ENCODE results near the gene CYBRD1.

The CYBRD1 gene

DNA sequence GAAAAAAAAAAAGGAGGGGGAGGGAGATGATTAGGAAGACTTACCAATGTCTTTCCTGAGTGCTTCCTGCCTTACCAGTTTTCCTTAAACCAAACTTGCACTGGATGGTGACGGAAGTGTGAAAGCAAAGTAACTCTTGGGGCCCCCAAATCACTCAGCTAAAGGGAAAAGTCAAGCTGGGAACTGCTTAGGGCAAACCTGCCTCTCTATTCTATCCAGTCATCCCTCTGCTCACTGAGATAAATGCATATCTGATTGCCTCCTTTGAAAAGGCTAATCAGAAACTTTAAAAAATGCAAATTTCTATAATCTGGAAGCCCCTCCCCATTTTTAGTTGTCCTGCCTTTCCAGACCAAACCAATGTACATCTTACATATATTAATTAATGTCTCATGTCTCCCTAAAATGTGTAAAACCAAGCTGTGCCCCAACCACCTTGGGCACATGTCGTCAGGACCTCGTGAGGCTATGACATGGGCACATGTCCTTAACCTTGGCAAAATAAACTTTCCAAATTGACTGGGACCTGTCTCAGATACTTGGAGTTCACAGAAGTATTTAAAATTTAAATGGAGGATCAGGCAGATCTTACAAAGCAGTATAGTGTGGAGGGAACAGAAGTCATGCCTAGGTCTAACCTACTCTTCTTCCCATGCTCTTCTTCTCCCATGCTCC lies 7.2 kb upstream of the CYBRD1 start:
- Histone ChIP-seq H3K4me1 (ENCODE audit: control insufficient read depth, insufficient read depth, low read length, poor library complexity, severe bottlenecking) (peaks cover 14% of the 10 kb centered on the region), H3K27ac (ENCODE audit: low read depth, low read length, severe bottlenecking) (no peak overlapping the region), H3K4me3 (ENCODE audit: extremely low read depth, insufficient read depth, low read length, poor library complexity, severe bottlenecking) (no peak overlapping the region), H3K9me3 (ENCODE audit: control insufficient read depth, low read length) (peaks cover 4% of the 10 kb centered on the region), H3K36me3 (ENCODE audit: control insufficient read depth, insufficient read depth, low read length) (no peaks in the 10 kb centered on the region)
- 96 to 100% methylated on average over 2 of the region's 3 CpGs for WGBS, 2 experiments (ENCODE audit: insufficient coverage in 2 of 2)

DNA sequence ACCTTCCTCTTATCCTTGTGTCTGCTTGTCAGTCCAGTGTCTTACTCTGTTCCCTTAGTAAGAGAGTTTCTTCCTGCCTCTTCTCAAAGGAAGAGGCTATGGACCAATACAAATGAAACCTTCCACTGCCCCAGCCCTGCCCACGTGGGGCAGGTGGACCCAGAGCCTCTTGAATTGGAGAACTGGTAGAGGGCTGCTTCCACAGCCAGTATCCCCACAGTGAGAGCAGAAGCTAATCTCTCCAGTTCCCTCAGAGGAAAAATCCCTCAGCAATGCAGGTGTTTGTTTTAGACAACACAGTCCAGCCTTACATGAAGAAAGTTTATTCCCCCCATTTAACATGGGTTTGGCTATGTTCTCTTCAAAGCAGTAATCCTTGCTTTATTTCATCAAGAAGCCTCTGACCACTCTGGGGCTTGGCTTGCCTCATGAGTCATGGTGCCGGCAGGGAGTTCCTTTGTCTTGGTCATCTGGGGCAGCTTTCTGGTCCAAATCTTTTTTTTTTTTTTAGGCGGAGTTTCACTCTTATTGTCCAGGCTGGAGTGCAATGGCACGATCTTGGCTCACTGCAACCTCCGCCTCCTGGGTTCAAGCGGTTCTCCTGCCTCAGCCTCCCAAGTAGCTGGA lies 6.5 kb upstream of the CYBRD1 start:
- Histone ChIP-seq H3K36me3 (ENCODE audit: control insufficient read depth, insufficient read depth, low read length) (no peaks in the 10 kb centered on the region), H3K4me3 (ENCODE audit: extremely low read depth, insufficient read depth, low read length, poor library complexity, severe bottlenecking) (no peak overlapping the region), H3K4me1 (ENCODE audit: control insufficient read depth, insufficient read depth, low read length, poor library complexity, severe bottlenecking) (peaks cover 18% of the 10 kb centered on the region), H3K27ac (ENCODE audit: low read depth, low read length, severe bottlenecking) (no peak overlapping the region), H3K9me3 (ENCODE audit: control insufficient read depth, low read length) (peaks cover 4% of the 10 kb centered on the region)
- WGBS, 2 experiments (ENCODE audit: insufficient coverage in 2 of 2) = 83% methylated on average over 1 to 2 of the region's 6 CpGs

DNA sequence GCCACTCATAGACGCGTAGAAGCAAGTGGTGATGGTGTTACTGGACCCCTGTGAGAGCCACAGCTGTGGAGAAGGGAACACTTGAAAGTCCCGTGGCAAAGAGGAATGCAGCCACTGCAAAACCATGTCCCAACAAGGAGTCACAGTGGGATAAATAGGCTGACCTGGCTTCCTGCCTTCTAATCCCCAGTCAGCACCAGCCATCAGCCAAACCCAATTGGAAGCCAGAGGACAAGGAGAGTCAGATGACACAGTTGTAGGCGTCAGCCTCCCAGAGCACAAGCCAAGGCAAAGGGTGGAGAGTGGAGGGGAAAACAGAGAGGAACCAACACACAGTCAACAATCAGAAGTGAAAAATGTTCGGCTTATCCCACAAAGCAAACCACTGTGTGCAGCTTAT lies 5.5 kb upstream of the CYBRD1 start:
- no peak overlapping the region for H3K27ac ChIP-seq (ENCODE audit: low read depth, low read length, severe bottlenecking)
- WGBS, 2 experiments (ENCODE audit: insufficient coverage in 2 of 2) = 94 to 95% methylated on average over 5 of the region's 5 CpGs
- H3K4me1 ChIP-seq (ENCODE audit: control insufficient read depth, insufficient read depth, low read length, poor library complexity, severe bottlenecking) = peaks cover 27% of the 10 kb centered on the region
- peaks cover 4% of the 10 kb centered on the region for H3K9me3 ChIP-seq (ENCODE audit: control insufficient read depth, low read length)
- no peak overlapping the region for H3K4me3 ChIP-seq (ENCODE audit: extremely low read depth, insufficient read depth, low read length, poor library complexity, severe bottlenecking)
- H3K36me3 ChIP-seq (ENCODE audit: control insufficient read depth, insufficient read depth, low read length) = no peaks in the 10 kb centered on the region

DNA sequence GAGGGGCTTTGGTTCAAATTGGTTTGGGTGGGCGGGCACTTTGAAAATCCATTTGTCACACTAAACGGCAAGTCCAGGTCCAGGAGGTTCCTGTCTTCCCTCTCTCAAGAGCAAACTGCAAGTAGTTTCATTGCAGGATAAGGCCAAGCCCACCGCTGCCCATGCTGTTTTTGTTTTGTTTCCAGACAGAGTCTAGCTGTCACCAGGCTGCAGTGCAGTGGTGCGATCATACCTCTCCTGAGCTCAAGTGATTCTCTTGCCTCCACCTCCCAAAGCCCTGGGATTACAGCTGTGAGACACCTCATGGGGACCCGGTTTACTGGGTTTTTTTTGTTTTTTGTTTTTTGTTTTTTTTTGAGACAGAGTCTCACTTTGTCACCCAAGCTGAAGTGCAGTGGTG lies 1.8 kb upstream of the CYBRD1 start:
- H3K4me1 ChIP-seq (ENCODE audit: control insufficient read depth, insufficient read depth, low read length, poor library complexity, severe bottlenecking) = peaks cover 17% of the 10 kb centered on the region
- H3K9me3 ChIP-seq (ENCODE audit: control insufficient read depth, low read length) = peaks cover 4% of the 10 kb centered on the region
- H3K4me3 ChIP-seq (ENCODE audit: extremely low read depth, insufficient read depth, low read length, poor library complexity, severe bottlenecking) = no peak overlapping the region
- WGBS, 2 experiments (ENCODE audit: insufficient coverage in 2 of 2) = 88 to 89% methylated on average over 4 of the region's 5 CpGs
- no peaks in the 10 kb centered on the region for H3K36me3 ChIP-seq (ENCODE audit: control insufficient read depth, insufficient read depth, low read length)
- H3K27ac ChIP-seq (ENCODE audit: low read depth, low read length, severe bottlenecking) = no peak overlapping the region

DNA sequence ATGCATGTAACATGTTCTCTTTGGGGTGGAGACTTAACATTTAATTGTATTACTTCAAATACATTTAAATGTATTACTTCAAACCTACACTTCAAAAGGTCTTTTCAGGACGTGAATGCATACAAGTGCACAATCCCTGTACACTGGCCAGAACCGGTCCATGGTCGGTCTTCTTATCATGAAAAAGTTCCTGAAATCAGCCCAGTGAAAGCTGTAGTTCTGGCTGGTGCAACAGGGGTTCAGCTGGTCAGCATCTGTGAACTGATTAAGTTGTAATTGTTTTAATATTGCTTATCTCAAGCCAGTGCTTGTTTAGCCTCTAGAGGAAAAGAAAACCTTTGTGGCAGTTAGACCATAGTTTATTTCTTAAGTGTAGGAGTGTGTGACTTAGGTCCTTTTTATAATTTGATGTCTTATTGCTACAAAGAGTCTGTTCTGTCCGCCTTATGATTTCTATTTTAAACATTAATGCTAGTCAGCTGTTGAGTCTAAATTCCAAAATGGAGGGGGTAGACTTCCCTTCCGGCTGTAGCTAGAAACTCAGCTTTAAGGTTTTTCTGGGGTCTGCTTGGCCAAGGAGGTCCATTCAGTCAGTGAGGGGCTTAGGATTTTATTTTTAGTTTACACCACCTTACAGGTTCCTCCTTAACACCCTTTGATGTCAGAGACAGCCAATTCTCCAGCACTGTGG lies 768 bp upstream of the CYBRD1 start:
- H3K4me1 ChIP-seq (ENCODE audit: control insufficient read depth, insufficient read depth, low read length, poor library complexity, severe bottlenecking) = peaks cover 14% of the 10 kb centered on the region
- H3K9me3 ChIP-seq (ENCODE audit: control insufficient read depth, low read length) = peaks cover 1% of the 10 kb centered on the region
- 90 to 96% methylated on average over 3 to 4 of the region's 5 CpGs for WGBS, 2 experiments (ENCODE audit: insufficient coverage in 2 of 2)
- H3K4me3 ChIP-seq (ENCODE audit: extremely low read depth, insufficient read depth, low read length, poor library complexity, severe bottlenecking) = peak overlapping the region; percentile 79
- H3K36me3 ChIP-seq (ENCODE audit: control insufficient read depth, insufficient read depth, low read length) = no peaks in the 10 kb centered on the region
- H3K27ac ChIP-seq (ENCODE audit: low read depth, low read length, severe bottlenecking) = no peak overlapping the region

DNA sequence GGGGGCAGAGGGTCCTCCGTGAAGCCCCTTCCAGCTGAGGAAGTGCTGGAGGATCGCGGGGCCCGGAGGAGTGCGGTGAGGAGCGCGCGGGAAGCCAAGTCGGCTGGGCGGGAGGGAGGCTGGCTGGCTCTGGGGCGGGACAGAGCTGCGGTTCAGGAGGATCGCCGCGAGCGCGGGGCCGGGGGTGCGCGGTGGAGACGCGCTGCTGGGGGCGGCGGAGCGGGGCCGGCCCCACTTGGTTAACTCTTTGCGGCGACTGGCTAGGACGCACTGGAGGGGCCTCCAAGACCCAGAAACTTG lies 464 bp downstream of the CYBRD1 start:
- Histone ChIP-seq H3K4me3 (ENCODE audit: extremely low read depth, insufficient read depth, low read length, poor library complexity, severe bottlenecking) (peak overlapping the region; percentile 79), H3K27ac (ENCODE audit: low read depth, low read length, severe bottlenecking) (peak overlapping the region; percentile 85), H3K36me3 (ENCODE audit: control insufficient read depth, insufficient read depth, low read length) (no peaks in the 10 kb centered on the region), H3K4me1 (ENCODE audit: control insufficient read depth, insufficient read depth, low read length, poor library complexity, severe bottlenecking) (peaks cover 14% of the 10 kb centered on the region), H3K9me3 (ENCODE audit: control insufficient read depth, low read length) (no peaks in the 10 kb centered on the region)
- 0% methylated on average over 16 to 28 of the region's 29 CpGs for WGBS, 2 experiments (ENCODE audit: insufficient coverage in 2 of 2)

DNA sequence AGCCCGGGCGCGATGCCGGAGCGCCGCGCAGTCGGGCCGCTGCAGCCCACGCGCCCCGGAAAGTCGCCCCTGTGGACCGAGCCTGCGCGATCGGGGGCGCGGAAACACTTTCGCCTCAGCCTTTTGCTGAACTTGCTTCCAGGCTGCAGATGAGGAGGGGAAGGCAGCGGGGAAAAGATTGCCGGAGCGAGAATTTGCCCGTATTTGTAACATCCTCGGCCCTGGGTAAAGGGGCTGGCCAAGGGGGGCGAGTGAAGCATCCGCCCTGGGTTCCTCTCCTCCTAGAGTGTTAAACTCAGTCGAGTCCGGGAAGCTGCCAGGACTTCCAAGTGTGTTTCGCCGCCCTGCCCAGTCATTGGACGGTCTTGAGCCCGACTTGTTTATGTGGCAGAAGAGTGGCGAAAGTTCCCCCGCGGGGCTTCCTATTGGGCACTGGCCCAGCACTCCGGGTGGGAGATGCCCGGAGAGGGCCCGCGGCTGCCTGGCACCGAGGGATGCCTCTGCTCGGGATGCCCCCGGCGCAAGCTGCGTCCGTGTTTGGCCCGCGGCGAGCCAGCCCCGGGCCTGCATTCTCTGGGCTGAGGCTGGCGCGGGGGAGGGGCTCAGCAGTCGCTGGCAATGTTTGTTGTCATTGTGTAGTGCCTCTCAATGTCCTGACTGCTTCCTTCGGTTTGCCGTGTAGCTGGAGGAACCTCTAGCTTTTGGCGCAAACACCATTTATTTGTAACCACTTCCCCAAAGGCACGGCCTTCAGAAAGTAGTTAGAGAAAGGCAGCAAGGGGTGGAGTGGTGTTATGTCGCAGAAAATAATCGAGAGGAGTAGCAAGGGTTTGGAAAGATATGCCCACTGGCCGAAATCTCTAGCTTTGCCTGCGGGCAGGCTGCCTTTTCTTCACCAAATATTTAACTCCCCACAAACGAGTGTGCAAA lies 1.1 kb downstream of the CYBRD1 start:
- Histone ChIP-seq H3K4me1 (ENCODE audit: control insufficient read depth, insufficient read depth, low read length, poor library complexity, severe bottlenecking) (peaks cover 14% of the 10 kb centered on the region), H3K9me3 (ENCODE audit: control insufficient read depth, low read length) (no peaks in the 10 kb centered on the region), H3K36me3 (ENCODE audit: control insufficient read depth, insufficient read depth, low read length) (peaks cover under 1% of the 10 kb centered on the region), H3K4me3 (ENCODE audit: extremely low read depth, insufficient read depth, low read length, poor library complexity, severe bottlenecking) (peak overlapping the region; percentile 79), H3K27ac (ENCODE audit: low read depth, low read length, severe bottlenecking) (peak overlapping the region; percentile 85)
- WGBS, 2 experiments (ENCODE audit: insufficient coverage in 2 of 2) = 0% methylated on average over 31 to 51 of the region's 62 CpGs

DNA sequence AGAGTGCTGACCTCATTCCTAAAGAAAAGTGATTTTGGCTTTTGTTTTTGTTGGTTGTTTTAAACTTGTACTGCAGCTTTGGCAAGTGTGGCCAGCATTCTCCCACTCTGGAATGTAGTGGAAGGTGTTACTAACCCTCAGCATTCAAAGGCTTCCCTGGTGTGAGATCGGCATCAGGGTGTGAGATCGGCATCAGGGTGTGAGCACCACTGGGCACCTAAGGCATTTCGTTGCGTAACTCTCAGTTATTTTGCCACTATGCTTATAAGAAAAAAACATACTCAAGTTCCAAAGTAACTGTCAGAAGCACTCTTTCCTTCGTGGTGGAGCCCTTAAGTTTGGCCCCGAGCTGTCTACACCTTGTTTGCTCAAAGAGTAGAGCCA lies 1.7 kb downstream of the CYBRD1 start:
- peak overlapping the region; percentile 85 for H3K27ac ChIP-seq (ENCODE audit: low read depth, low read length, severe bottlenecking)
- H3K9me3 ChIP-seq (ENCODE audit: control insufficient read depth, low read length) = no peaks in the 10 kb centered on the region
- H3K36me3 ChIP-seq (ENCODE audit: control insufficient read depth, insufficient read depth, low read length) = peaks cover 5% of the 10 kb centered on the region
- peaks cover 14% of the 10 kb centered on the region for H3K4me1 ChIP-seq (ENCODE audit: control insufficient read depth, insufficient read depth, low read length, poor library complexity, severe bottlenecking)
- WGBS, 2 experiments (ENCODE audit: insufficient coverage in 2 of 2) = 13 to 24% methylated on average over 4 to 5 of the region's 6 CpGs
- H3K4me3 ChIP-seq (ENCODE audit: extremely low read depth, insufficient read depth, low read length, poor library complexity, severe bottlenecking) = peak overlapping the region; percentile 79

DNA sequence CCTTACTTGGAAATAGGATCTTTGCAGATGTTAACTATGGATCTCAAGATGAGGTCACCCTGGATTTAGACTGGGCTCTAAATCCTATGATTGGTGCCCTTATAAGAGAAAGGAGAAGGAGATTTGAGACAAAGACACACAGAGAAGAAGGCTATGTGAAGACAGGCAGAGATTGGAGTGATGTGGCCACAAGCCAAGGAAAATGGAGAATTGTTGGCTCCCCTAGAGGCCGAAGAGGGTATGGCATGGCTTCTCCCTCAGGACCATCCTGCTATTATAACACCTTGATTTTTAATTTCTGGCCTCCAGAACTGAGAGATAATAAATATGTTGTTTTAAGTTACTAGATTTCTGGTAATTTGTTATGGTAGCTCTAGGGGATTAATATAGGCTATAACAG lies 7.6 kb downstream of the CYBRD1 start:
- Histone ChIP-seq H3K4me1 (ENCODE audit: control insufficient read depth, insufficient read depth, low read length, poor library complexity, severe bottlenecking) (peaks cover 10% of the 10 kb centered on the region), H3K27ac (ENCODE audit: low read depth, low read length, severe bottlenecking) (no peak overlapping the region), H3K9me3 (ENCODE audit: control insufficient read depth, low read length) (no peaks in the 10 kb centered on the region), H3K4me3 (ENCODE audit: extremely low read depth, insufficient read depth, low read length, poor library complexity, severe bottlenecking) (no peak overlapping the region), H3K36me3 (ENCODE audit: control insufficient read depth, insufficient read depth, low read length) (peaks cover 5% of the 10 kb centered on the region)
- WGBS, 2 experiments (ENCODE audit: insufficient coverage in 2 of 2) = no CpG with 5 or more reads among the region's 1 CpG

DNA sequence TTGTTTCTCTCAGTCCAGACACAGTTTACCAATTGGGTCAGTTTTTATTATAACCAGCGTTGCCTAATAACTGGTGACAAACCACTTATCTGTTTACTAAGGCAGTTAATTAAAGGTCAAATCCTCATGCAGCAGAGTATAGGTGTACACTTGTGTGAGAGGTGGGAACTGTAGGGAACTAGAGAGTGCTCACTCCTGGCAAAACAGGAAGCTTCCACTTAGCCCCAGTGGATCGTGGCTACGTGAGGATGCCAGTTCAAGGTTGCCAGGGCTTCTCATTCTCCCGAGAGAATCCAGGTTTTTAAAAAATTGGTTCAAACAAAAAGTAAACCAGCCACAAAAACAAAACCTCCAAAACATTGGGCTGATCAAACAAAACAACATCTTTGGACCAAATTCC lies 8.1 kb downstream of the CYBRD1 start:
- no peak overlapping the region for H3K4me3 ChIP-seq (ENCODE audit: extremely low read depth, insufficient read depth, low read length, poor library complexity, severe bottlenecking)
- H3K9me3 ChIP-seq (ENCODE audit: control insufficient read depth, low read length) = no peaks in the 10 kb centered on the region
- H3K27ac ChIP-seq (ENCODE audit: low read depth, low read length, severe bottlenecking) = no peak overlapping the region
- WGBS, 2 experiments (ENCODE audit: insufficient coverage in 2 of 2) = 90 to 100% methylated on average over 2 to 4 of the region's 4 CpGs
- H3K36me3 ChIP-seq (ENCODE audit: control insufficient read depth, insufficient read depth, low read length) = peaks cover 5% of the 10 kb centered on the region
- H3K4me1 ChIP-seq (ENCODE audit: control insufficient read depth, insufficient read depth, low read length, poor library complexity, severe bottlenecking) = peaks cover 10% of the 10 kb centered on the region
